Measurements from ENCODE around the gene ADCY10.

ADCY10 gene

GRCh38 chr1:167776616-167777268, 137.2 kb downstream of the ADCY10 start:
- no peak for TF ChIP-seq CTCF (IDR thresholded peaks at IDR 0.05; ENCODE audit: insufficient read depth, low read depth, low read length, missing control alignments)
- DNase-seq (ENCODE audit: low read depth), result no peak
- no peak overlapping the region for H3K4me3 ChIP-seq (ENCODE audit: low read depth, low read length)

- no peak overlapping the region for H3K4me3 ChIP-seq (ENCODE audit: low read depth, low read length)
- TF ChIP-seq CTCF (IDR thresholded peaks at IDR 0.05; ENCODE audit: insufficient read depth, low read depth, low read length, missing control alignments), result no peak
- no peak for DNase-seq (ENCODE audit: low read depth)
Measured at GRCh38 chr1:167776151-167776550, 137.8 kb downstream of the ADCY10 start.

GRCh38 chr1:167775178-167775577, 138.8 kb downstream of the ADCY10 start:
- TF ChIP-seq CTCF (IDR thresholded peaks at IDR 0.05; ENCODE audit: insufficient read depth, low read depth, low read length, missing control alignments), result no peak
- H3K4me3 ChIP-seq (ENCODE audit: low read depth, low read length), result no peak overlapping the region
- DNase-seq (ENCODE audit: low read depth), result no peak

- no peak overlapping the region for H3K4me3 ChIP-seq (ENCODE audit: low read depth, low read length)
- DNase-seq (ENCODE audit: low read depth), result no peak
- TF ChIP-seq CTCF (IDR thresholded peaks at IDR 0.05; ENCODE audit: insufficient read depth, low read depth, low read length, missing control alignments), result no peak
Measured at GRCh38 chr1:167774710-167775109, 139.2 kb downstream of the ADCY10 start.

- no peak for DNase-seq (ENCODE audit: low read depth)
- H3K4me3 ChIP-seq (ENCODE audit: low read depth, low read length), result no peak overlapping the region
- no peak for TF ChIP-seq CTCF (IDR thresholded peaks at IDR 0.05; ENCODE audit: insufficient read depth, low read depth, low read length, missing control alignments)
Measured at GRCh38 chr1:167773516-167773915, 140.4 kb downstream of the ADCY10 start.

- no peak for TF ChIP-seq CTCF (IDR thresholded peaks at IDR 0.05; ENCODE audit: insufficient read depth, low read depth, low read length, missing control alignments)
- H3K4me3 ChIP-seq (ENCODE audit: low read depth, low read length), result no peak overlapping the region
- DNase-seq (ENCODE audit: low read depth), result no peak
Measured at GRCh38 chr1:167772436-167772835, 141.5 kb downstream of the ADCY10 start.

- no peak overlapping the region for H3K4me3 ChIP-seq (ENCODE audit: low read depth, low read length)
- no peak for DNase-seq (ENCODE audit: low read depth)
- TF ChIP-seq CTCF (IDR thresholded peaks at IDR 0.05; ENCODE audit: insufficient read depth, low read depth, low read length, missing control alignments), result no peak
Measured at GRCh38 chr1:167770127-167770526, 143.8 kb downstream of the ADCY10 start.

Measured in GM12865 (cell line).